H9 (cell line): ENCODE measurements around the gene FAM227B. TPM values are rescaled to one million over a fixed set of nuclear protein-coding genes. Genes with fewer than 3 reads are reported as not detected.

Source experiments
- DNase-seq: peaks from one replicate; pipeline ENCODE4 v3.0.0-alpha.2; 2017
- H2AFZ ChIP-seq: one replicate; pipeline ENCODE4 v1.6.1; 2013; ENCODE audit warnings: mild to moderate bottlenecking, low read length, control low read depth, moderate library complexity
- H2AK5ac ChIP-seq: 2 replicates; pipeline ENCODE4 v1.6.1; 2013; ENCODE audit warnings: low read length, control low read depth, mixed read lengths; ENCODE audit not compliant: insufficient read length
- H2BK120ac ChIP-seq: one replicate; pipeline ENCODE4 v1.6.1; 2013; ENCODE audit warnings: low read depth, mild to moderate bottlenecking, low read length, control low read depth, inconsistent platforms; ENCODE audit not compliant: poor library complexity, severe bottlenecking
- H2BK12ac ChIP-seq: 2 replicates; pipeline ENCODE4 v1.6.1; 2013; ENCODE audit warnings: low read length, control low read depth, mixed read lengths, low read depth; ENCODE audit not compliant: insufficient read length
- H2BK15ac ChIP-seq: 2 replicates; pipeline ENCODE4 v1.6.1; 2013; ENCODE audit warnings: low read depth, low read length, control low read depth
- H2BK20ac ChIP-seq: one replicate; pipeline ENCODE4 v1.6.1; 2013; ENCODE audit warnings: low read depth, mild to moderate bottlenecking, low read length, control low read depth, inconsistent platforms; ENCODE audit not compliant: poor library complexity, severe bottlenecking
- H2BK5ac ChIP-seq: 2 replicates; pipeline ENCODE4 v1.6.1; 2013; ENCODE audit warnings: low read length, control low read depth, mixed read lengths; ENCODE audit not compliant: insufficient read length
- H3K14ac ChIP-seq: 2 replicates; pipeline ENCODE4 v1.6.1; 2013; ENCODE audit warnings: low read length, control low read depth; ENCODE audit not compliant: insufficient read depth
- H3K18ac ChIP-seq: 2 replicates; pipeline ENCODE4 v1.6.1; 2013; ENCODE audit warnings: low read depth, mild to moderate bottlenecking, mixed read lengths, low read length, control low read depth; ENCODE audit not compliant: insufficient read length
- H3K23ac ChIP-seq: 2 replicates; pipeline ENCODE4 v1.6.1; 2013; ENCODE audit warnings: low read length, control low read depth, mixed read lengths, low read depth; ENCODE audit not compliant: insufficient read length
- H3K23me2 ChIP-seq: 2 replicates; pipeline ENCODE4 v1.6.1; 2013; ENCODE audit warnings: low read depth, mild to moderate bottlenecking, mixed read lengths, low read length, control low read depth; ENCODE audit not compliant: insufficient read length, poor library complexity, severe bottlenecking
- H3K27ac ChIP-seq: 2 replicates; pipeline ENCODE4 v1.5.1; 2013; ENCODE audit warnings: low read length, control low read depth, mixed read lengths, low read depth; ENCODE audit not compliant: insufficient read length
- H3K27me3 ChIP-seq: 2 replicates; pipeline ENCODE4 v1.6.1; 2013; ENCODE audit warnings: low read length, control low read depth, inconsistent platforms; ENCODE audit not compliant: insufficient read depth
- H3K4ac ChIP-seq: 2 replicates; pipeline ENCODE4 v1.6.1; 2013; ENCODE audit warnings: low read depth, mild to moderate bottlenecking, control low read depth, inconsistent platforms, low read length, moderate library complexity
- H3K4me1 ChIP-seq: 2 replicates; pipeline ENCODE4 v1.6.1; 2013; ENCODE audit warnings: low read length, control low read depth, inconsistent platforms; ENCODE audit not compliant: insufficient read depth
- H3K4me2 ChIP-seq: 2 replicates; pipeline ENCODE4 v1.6.1; 2013; ENCODE audit warnings: low read length, control low read depth, mixed read lengths; ENCODE audit not compliant: insufficient read length, insufficient read depth
- H3K56ac ChIP-seq: 2 replicates; pipeline ENCODE4 v1.6.1; 2013; ENCODE audit warnings: low read depth, mild to moderate bottlenecking, mixed read lengths, low read length, control low read depth; ENCODE audit not compliant: insufficient read length
- H3K79me1 ChIP-seq: 2 replicates; pipeline ENCODE4 v1.6.1; 2013; ENCODE audit warnings: low read depth, mild to moderate bottlenecking, moderate library complexity, low read length, control low read depth, inconsistent platforms; ENCODE audit not compliant: insufficient read depth, poor library complexity, severe bottlenecking
- H3K79me2 ChIP-seq: 2 replicates; pipeline ENCODE4 v1.6.1; 2013; ENCODE audit warnings: low read length, control low read depth, inconsistent platforms; ENCODE audit not compliant: insufficient read depth
- H3K9ac ChIP-seq: 2 replicates; pipeline ENCODE4 v1.6.1; 2013; ENCODE audit warnings: low read length, control low read depth, mixed read lengths; ENCODE audit not compliant: insufficient read length; ENCODE audit errors: extremely low read depth
- H3K9me3 ChIP-seq: one replicate; pipeline ENCODE4 v1.6.1; 2013; ENCODE audit warnings: low read depth, low read length, inconsistent platforms; ENCODE audit not compliant: control insufficient read depth
- H3T11ph ChIP-seq: one replicate; pipeline ENCODE4 v1.6.1; 2013; ENCODE audit warnings: mild to moderate bottlenecking, low read length, control low read depth, inconsistent platforms
- H4K20me1 ChIP-seq: one replicate; pipeline ENCODE4 v1.6.1; 2013; ENCODE audit not compliant: control insufficient read depth, insufficient read length, insufficient read depth
- H4K5ac ChIP-seq: 2 replicates; pipeline ENCODE4 v1.6.1; 2013; ENCODE audit warnings: low read depth, mild to moderate bottlenecking, mixed read lengths, low read length, control low read depth; ENCODE audit not compliant: insufficient read length
- H4K8ac ChIP-seq: replicated peaks from 2 replicates; pipeline ENCODE4 v1.6.1; 2013; ENCODE audit warnings: low read length, control low read depth, mixed read lengths, low read depth; ENCODE audit not compliant: insufficient read length
- H4K91ac ChIP-seq: 2 replicates; pipeline ENCODE4 v1.6.1; 2013; ENCODE audit warnings: low read depth, mild to moderate bottlenecking, moderate library complexity, mixed read lengths, low read length, control low read depth; ENCODE audit not compliant: insufficient read length
- H3K27ac Mint-ChIP-seq, 3 experiments: 2 replicates in 2 of 3; 3 replicates in 1 of 3; pipeline ENCODE4 v1.8.0; 2020 to 2021; ENCODE audit warnings: mixed read lengths in 3 of 3, mild to moderate bottlenecking in 1 of 3, moderate library complexity in 1 of 3
- H3K27me3 Mint-ChIP-seq: 2 replicates; pipeline ENCODE4 v1.8.0; 2021; ENCODE audit warnings: low read depth, mild to moderate bottlenecking, moderate library complexity, mixed read lengths
- H3K36me3 Mint-ChIP-seq, 3 experiments: 2 replicates in 2 of 3; 3 replicates in 1 of 3; pipeline ENCODE4 v1.8.0; 2020 to 2021; ENCODE audit warnings: low read depth in 3 of 3, mixed read lengths in 3 of 3; ENCODE audit not compliant: insufficient read depth in 1 of 3
- H3K4me1 Mint-ChIP-seq, 2 experiments: 2 replicates each; pipeline ENCODE4 v1.8.0; 2020; ENCODE audit warnings: mixed read lengths in 2 of 2
- H3K4me3 Mint-ChIP-seq, 2 experiments: 2 replicates in 1 of 2; 3 replicates in 1 of 2; pipeline ENCODE4 v1.8.0; 2020 to 2021; ENCODE audit warnings: mild to moderate bottlenecking in 2 of 2, mixed read lengths in 2 of 2, moderate library complexity in 1 of 2
- H3K9me3 Mint-ChIP-seq, 2 experiments: 2 replicates in 1 of 2; 3 replicates in 1 of 2; pipeline ENCODE4 v1.8.0; 2020; ENCODE audit warnings: mild to moderate bottlenecking in 2 of 2, mixed read lengths in 2 of 2, moderate library complexity in 1 of 2
- WGBS: extraction: QIAGEN DNeasy Blood & Tissue Kit; methylation state at CpG from one replicate; pipeline ENCODE4 v1.1.7; 2013; ENCODE audit warnings: missing lambda C conversion rate, low lambda C conversion rate, mixed read lengths; ENCODE audit not compliant: insufficient read length; ENCODE audit errors: extremely low coverage; 5-methylcytosine and 5-hydroxymethylcytosine counted together
- total RNA-seq: library from RNA; stranded (reverse); gene quantifications from 2 replicates; pipeline ENCODE4 v1.2.1, GENCODE V29; 2021
- TF ChIP-seq, protein P1 (sequence below): fragments of 200-600 bp; sonication (generic); conservative IDR thresholded peaks from 3 replicates; pipeline ENCODE4 v1.8.0; 2021; ENCODE audit warnings: antibody characterized with exemption, mild to moderate bottlenecking

The FAM227B gene
- total RNA-seq, 1 experiment from 2014 or later: 5.5 TPM

DNA sequence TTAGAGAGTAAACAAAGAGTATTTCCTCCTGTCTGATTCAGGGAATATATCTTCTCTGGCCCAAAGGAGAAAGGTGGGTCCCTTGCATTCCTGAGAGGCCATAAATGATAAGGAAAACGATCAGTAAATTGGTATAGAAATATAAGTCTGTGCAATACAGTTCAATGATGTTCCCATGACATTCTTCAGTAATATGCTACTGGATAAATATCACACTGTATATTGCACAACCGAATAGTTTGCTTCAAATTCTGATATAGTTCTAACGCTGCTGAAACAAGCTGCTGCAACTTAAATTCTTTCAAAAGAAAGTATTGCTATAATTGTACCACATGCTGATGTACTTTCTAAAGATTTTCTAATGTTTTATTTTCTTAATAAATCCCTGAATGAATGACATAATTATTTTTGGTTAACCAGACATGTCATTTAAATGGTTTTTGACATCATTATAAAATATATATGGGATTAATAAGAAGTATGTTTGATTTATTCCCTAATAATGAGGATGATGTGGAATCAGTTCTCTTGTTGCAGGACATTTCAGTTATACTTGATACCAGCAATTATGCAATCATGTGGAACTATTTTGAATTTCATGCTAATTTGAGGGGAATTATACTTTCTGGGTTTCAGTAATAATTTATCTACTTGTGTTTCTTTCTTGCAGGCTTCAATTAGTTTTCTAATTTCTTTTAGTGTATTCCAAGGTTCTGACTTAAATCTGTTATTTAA, 152.7 kb downstream of the FAM227B start:
- Histone ChIP-seq H3K4me2 (no peak overlapping the region), H4K8ac (no peak overlapping the region), H3K14ac (no peak overlapping the region), H3K27ac (no peak overlapping the region), H3K23ac (no peak overlapping the region), H2BK20ac (no peak overlapping the region), H3K23me2 (no peaks in the 10 kb centered on the region), H3T11ph (no peak overlapping the region), H2AK5ac (no peak overlapping the region), H3K18ac (no peak overlapping the region), H3K4me1 (no peaks in the 10 kb centered on the region), H3K27me3 (no peaks in the 10 kb centered on the region), H2AFZ (no peak overlapping the region), H3K79me2 (no peaks in the 10 kb centered on the region), H2BK5ac (no peak overlapping the region), H4K20me1 (no peaks in the 10 kb centered on the region), H2BK120ac (no peak overlapping the region), H2BK12ac (no peak overlapping the region), H3K79me1 (no peaks in the 10 kb centered on the region), H4K5ac (no peak overlapping the region), H4K91ac (no peak overlapping the region), H3K4ac (no peak overlapping the region), H3K9ac (no peak overlapping the region), H3K9me3 (no peaks in the 10 kb centered on the region), H2BK15ac (no peak overlapping the region), H3K56ac (no peak overlapping the region)
- no CpG with 5 or more reads among the region's 3 CpGs for WGBS
- no peaks in the 10 kb centered on the region for H3K36me3 Mint-ChIP-seq
- TF ChIP-seq, protein P1, sequence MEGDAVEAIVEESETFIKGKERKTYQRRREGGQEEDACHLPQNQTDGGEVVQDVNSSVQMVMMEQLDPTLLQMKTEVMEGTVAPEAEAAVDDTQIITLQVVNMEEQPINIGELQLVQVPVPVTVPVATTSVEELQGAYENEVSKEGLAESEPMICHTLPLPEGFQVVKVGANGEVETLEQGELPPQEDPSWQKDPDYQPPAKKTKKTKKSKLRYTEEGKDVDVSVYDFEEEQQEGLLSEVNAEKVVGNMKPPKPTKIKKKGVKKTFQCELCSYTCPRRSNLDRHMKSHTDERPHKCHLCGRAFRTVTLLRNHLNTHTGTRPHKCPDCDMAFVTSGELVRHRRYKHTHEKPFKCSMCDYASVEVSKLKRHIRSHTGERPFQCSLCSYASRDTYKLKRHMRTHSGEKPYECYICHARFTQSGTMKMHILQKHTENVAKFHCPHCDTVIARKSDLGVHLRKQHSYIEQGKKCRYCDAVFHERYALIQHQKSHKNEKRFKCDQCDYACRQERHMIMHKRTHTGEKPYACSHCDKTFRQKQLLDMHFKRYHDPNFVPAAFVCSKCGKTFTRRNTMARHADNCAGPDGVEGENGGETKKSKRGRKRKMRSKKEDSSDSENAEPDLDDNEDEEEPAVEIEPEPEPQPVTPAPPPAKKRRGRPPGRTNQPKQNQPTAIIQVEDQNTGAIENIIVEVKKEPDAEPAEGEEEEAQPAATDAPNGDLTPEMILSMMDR: no peak
- no peak overlapping the region for H3K4me3 Mint-ChIP-seq
- H3K27me3 Mint-ChIP-seq: no peaks in the 10 kb centered on the region
- H3K27ac Mint-ChIP-seq: no peak overlapping the region
- DNase-seq: no peak
- no peaks in the 10 kb centered on the region for H3K9me3 Mint-ChIP-seq
- H3K4me1 Mint-ChIP-seq: no peaks in the 10 kb centered on the region
